WTC11 (cell line): Measurements from ENCODE around the gene ACTA1. TPM values are rescaled to one million over a fixed set of nuclear protein-coding genes. Genes with fewer than 3 reads are reported as not detected.

ENCODE experiments used
- ATAC-seq: fragments of 200-7000 bp; cut with Tn5 transposase; 2 replicates; pipeline ENCODE4 v1.10.0; 2021; ENCODE audit warnings: mild to moderate bottlenecking, moderate library complexity
- CTCF ChIA-PET: fragments of 300-600 bp; sonication (Branson Sonifier 250); formaldehyde crosslinking; loops from one replicate; lab custom pipeline; 2021; ENCODE audit warnings: antibody characterized with exemption; lab: Charles Lee
- POLR2A ChIA-PET: fragments of 350-600 bp; sonication (Branson Sonifier 250); formaldehyde crosslinking; loops from one replicate; lab custom pipeline; 2021; ENCODE audit warnings: antibody characterized with exemption; lab: Charles Lee
- DNase-seq: peaks from one replicate; pipeline ENCODE4 v3.0.0; 2021; ENCODE audit warnings: low spot score
- H3K27ac Mint-ChIP-seq: 2 replicates; pipeline ENCODE4 v1.8.0; 2021; ENCODE audit warnings: mixed read lengths
- H3K27me3 Mint-ChIP-seq: 2 replicates; pipeline ENCODE4 v1.8.0; 2021; ENCODE audit warnings: low read depth, mild to moderate bottlenecking, moderate library complexity, mixed read lengths
- H3K36me3 Mint-ChIP-seq: 2 replicates; pipeline ENCODE4 v1.8.0; 2021; ENCODE audit warnings: mixed read lengths
- H3K4me1 Mint-ChIP-seq: 2 replicates; pipeline ENCODE4 v1.8.0; 2022; ENCODE audit warnings: mixed read lengths
- H3K4me3 Mint-ChIP-seq: 2 replicates; pipeline ENCODE4 v1.8.0; 2021; ENCODE audit warnings: mild to moderate bottlenecking, moderate library complexity, mixed read lengths
- H3K9me3 Mint-ChIP-seq: 2 replicates; pipeline ENCODE4 v1.8.0; 2021; ENCODE audit warnings: mixed read lengths
- AFF4 ChIP-seq: sonication (generic); formaldehyde crosslinking; IDR thresholded peaks from 2 replicates; pipeline ENCODE4 v1.8.1; 2023; ENCODE audit warnings: mild to moderate bottlenecking, missing genetic modification reagents, borderline replicate concordance
- ATF2 ChIP-seq: sonication (generic); formaldehyde crosslinking; IDR thresholded peaks from 2 replicates; pipeline ENCODE4 v1.8.1; 2022; ENCODE audit warnings: low read depth, missing genetic modification reagents, borderline replicate concordance
- CREB1 ChIP-seq: sonication (generic); formaldehyde crosslinking; IDR thresholded peaks from 2 replicates; pipeline ENCODE4 v1.8.0; 2023; ENCODE audit warnings: mild to moderate bottlenecking, missing genetic modification reagents
- FOXP4 ChIP-seq: sonication (generic); formaldehyde crosslinking; IDR thresholded peaks from 2 replicates; pipeline ENCODE4 v1.8.0; 2022; ENCODE audit warnings: mild to moderate bottlenecking, missing genetic modification reagents
- IRF1 ChIP-seq: sonication (generic); formaldehyde crosslinking; IDR thresholded peaks from 2 replicates; pipeline ENCODE4 v1.8.0; 2023; ENCODE audit warnings: missing genetic modification reagents
- MAX ChIP-seq: sonication (generic); formaldehyde crosslinking; IDR thresholded peaks from 2 replicates; pipeline ENCODE4 v1.8.0; 2022; ENCODE audit warnings: mild to moderate bottlenecking, missing genetic modification reagents
- MYBL2 ChIP-seq: sonication (generic); formaldehyde crosslinking; IDR thresholded peaks from 2 replicates; pipeline ENCODE4 v1.8.1; 2023; ENCODE audit warnings: mild to moderate bottlenecking, moderate library complexity, missing genetic modification reagents
- NFATC4 ChIP-seq: fragments of 250-450 bp; sonication (Bioruptor Pico); IDR thresholded peaks from 2 replicates; pipeline ENCODE4 v1.9.0; 2021; ENCODE audit warnings: mild to moderate bottlenecking
- NFYB ChIP-seq: sonication (generic); formaldehyde crosslinking; conservative IDR thresholded peaks from 2 replicates; pipeline ENCODE4 v1.8.0; 2022; ENCODE audit warnings: low read depth, missing genetic modification reagents
- RORB ChIP-seq: fragments of 250-450 bp; sonication (Bioruptor Pico); IDR thresholded peaks from 2 replicates; pipeline ENCODE4 v1.9.0; 2021; ENCODE audit warnings: mild to moderate bottlenecking
- TEAD1 ChIP-seq: sonication (generic); formaldehyde crosslinking; IDR thresholded peaks from 2 replicates; pipeline ENCODE4 v1.8.0; 2022; ENCODE audit warnings: mild to moderate bottlenecking, missing genetic modification reagents
- TP53 ChIP-seq: sonication (generic); formaldehyde crosslinking; IDR thresholded peaks from 2 replicates; pipeline ENCODE4 v1.8.1; 2023; ENCODE audit warnings: mild to moderate bottlenecking, missing genetic modification reagents
- ZNF219 ChIP-seq: sonication (generic); formaldehyde crosslinking; IDR thresholded peaks from 2 replicates; pipeline ENCODE4 v1.8.0; 2023; ENCODE audit warnings: missing genetic modification reagents, mild to moderate bottlenecking, borderline replicate concordance
- ZNF263 ChIP-seq: sonication (generic); formaldehyde crosslinking; IDR thresholded peaks from 2 replicates; pipeline ENCODE4 v1.8.1; 2022; ENCODE audit warnings: low read depth, mild to moderate bottlenecking, moderate library complexity, missing genetic modification reagents
- ZNF425 ChIP-seq: fragments of 250-450 bp; sonication (Bioruptor Pico); conservative IDR thresholded peaks from 2 replicates; pipeline ENCODE4 v1.9.0; 2021; ENCODE audit warnings: mild to moderate bottlenecking
- total RNA-seq: library from RNA; stranded (reverse); gene quantifications from 3 replicates; pipeline ENCODE4 v1.2.3, GENCODE V29; 2021

ACTA1 gene
- total RNA-seq, 1 experiment from 2014 or later: 1.5 TPM

GRCh38 chr1:229411434-229412055, 22.3 kb downstream of the ACTA1 start (continued):
- TF ChIP-seq ATF2: no peak
- no peak for TF ChIP-seq ZNF425 (CRISPR knock-in tag)
- no peak for TF ChIP-seq MAX
- no peak for TF ChIP-seq NFYB (CRISPR knock-in tag)
- no peak for TF ChIP-seq RORB

GRCh38 chr1:229410692-229411433, 23.0 kb downstream of the ACTA1 start:
- TF ChIP-seq TEAD1: 0 out of 2 replicates have a peak, but pooled peaks have one; percentile 18
- no peak for TF ChIP-seq ZNF219 (CRISPR knock-in tag)
- 0 out of 2 replicates have a peak, but pooled peaks have one; percentile 21 for TF ChIP-seq MAX
- H3K27me3 Mint-ChIP-seq: peaks cover 70% of the 10 kb centered on the region
- no peaks in the 10 kb centered on the region for H3K36me3 Mint-ChIP-seq
- POLR2A ChIA-PET: interaction anchor here (1.3 kb wide), 1 partner anchor 98 kb away, joined by 4 read pairs; the partner anchor contains the start of gene NUP133
- no peaks in the 10 kb centered on the region for H3K9me3 Mint-ChIP-seq
- peak; percentile 34 for DNase-seq
- peak; percentile 31 for ATAC-seq
- H3K4me3 Mint-ChIP-seq: peak overlapping the region; percentile 28; the same call in 1 of the 2 replicates
- peaks cover 37% of the 10 kb centered on the region for H3K4me1 Mint-ChIP-seq
- no peak overlapping the region for H3K27ac Mint-ChIP-seq
- CTCF ChIA-PET: interaction anchor here (1.2 to 1.4 kb wide), 4 partner anchors 10 to 148 kb away, joined by 3 to 7 read pairs (median 4); no protein-coding TSS in a partner anchor

GRCh38 chr1:229410370-229410691, 23.6 kb downstream of the ACTA1 start:
- DNase-seq (no peak), ATAC-seq (no peak)
- no peaks in the 10 kb centered on the region for H3K36me3 Mint-ChIP-seq
- peak overlapping the region; percentile 28 for H3K4me3 Mint-ChIP-seq
- no peaks in the 10 kb centered on the region for H3K9me3 Mint-ChIP-seq
- TF ChIP-seq CREB1 (CRISPR knock-in tag): no peak
- TF ChIP-seq, all 79 proteins: peak for 0
- CTCF ChIA-PET: interaction anchor here (0.5 to 1.4 kb wide), 6 partner anchors 10 to 174 kb away, joined by 3 to 7 read pairs (median 4); no protein-coding TSS in a partner anchor
- POLR2A ChIA-PET: interaction anchor here (1.3 kb wide), 1 partner anchor 98 kb away, joined by 4 read pairs; the partner anchor contains the start of gene NUP133
- Mint-ChIP-seq H3K4me1 (peaks cover 37% of the 10 kb centered on the region), H3K27ac (no peak overlapping the region), H3K27me3 (peaks cover 75% of the 10 kb centered on the region)

GRCh38 chr1:229409616-229410369, 24.1 kb downstream of the ACTA1 start:
- no peak overlapping the region for H3K27ac Mint-ChIP-seq
- ChIA-PET POLR2A (interaction anchor here (1.3 kb wide), 1 partner anchor 99 kb away, joined by 4 read pairs; the partner anchor contains the start of gene NUP133), CTCF (interaction anchor here (0.5 to 1.4 kb wide), 6 partner anchors 9 to 173 kb away, joined by 3 to 4 read pairs (median 4); no protein-coding TSS in a partner anchor)
- no peaks in the 10 kb centered on the region for H3K9me3 Mint-ChIP-seq
- no peaks in the 10 kb centered on the region for H3K36me3 Mint-ChIP-seq
- no peak overlapping the region; the same call in 1 of the 2 replicates for H3K4me3 Mint-ChIP-seq
- ATAC-seq (no peak), DNase-seq (no peak)
- H3K4me1 Mint-ChIP-seq: peaks cover 37% of the 10 kb centered on the region
- H3K27me3 Mint-ChIP-seq: peaks cover 80% of the 10 kb centered on the region
- no peak for TF ChIP-seq AFF4 (CRISPR knock-in tag)
- no peak for TF ChIP-seq MYBL2
- no peak for TF ChIP-seq ZNF219 (CRISPR knock-in tag)
- no peak for TF ChIP-seq NFATC4
- no peak for TF ChIP-seq ZNF263
- no peak for TF ChIP-seq TP53
- no peak for TF ChIP-seq FOXP4 (CRISPR knock-in tag)
- TF ChIP-seq IRF1 (CRISPR knock-in tag): no peak
